Natural killer cell (primary cell): ENCODE measurements around the gene PNMA8B. TPM values are rescaled to one million over a fixed set of nuclear protein-coding genes. Genes with fewer than 3 reads are reported as not detected.

Source experiments
- ATAC-seq, 3 donors: fragments of 150-1000 bp in 2 of 3; fragments of 200-7000 bp in 1 of 3; cut with Tn5 transposase; 1 replicate in 1 of 3; 2 replicates in 2 of 3; pipeline ENCODE4 v1.10.0; 2021; ENCODE audit warnings: mild to moderate bottlenecking in 2 of 3, moderate library complexity in 2 of 3
- DNase-seq, 2 donors: peaks; one replicate each; pipeline versions ENCODE4 v3.0.0 to v3.0.0-alpha.2; 2013 to 2021; ENCODE audit warnings: mixed read lengths in 1 of 2
- H3K27ac ChIP-seq: one replicate; pipeline ENCODE4 v1.5.1; 2013; ENCODE audit warnings: mild to moderate bottlenecking, low read length
- H3K27me3 ChIP-seq: one replicate; pipeline ENCODE4 v1.6.1; 2013; ENCODE audit warnings: low read length; ENCODE audit not compliant: control insufficient read depth, insufficient read depth
- H3K36me3 ChIP-seq: one replicate; pipeline ENCODE4 v1.6.1; 2013; ENCODE audit warnings: low read length; ENCODE audit not compliant: control insufficient read depth, insufficient read depth
- H3K4me1 ChIP-seq: one replicate; pipeline ENCODE4 v1.6.1; 2013; ENCODE audit warnings: low read length; ENCODE audit not compliant: control insufficient read depth, insufficient read depth
- H3K4me3 ChIP-seq: one replicate; pipeline ENCODE4 v1.5.1; 2013; ENCODE audit warnings: low read length
- H3K9me3 ChIP-seq: one replicate; pipeline ENCODE4 v1.6.1; 2013; ENCODE audit warnings: low read length; ENCODE audit not compliant: control insufficient read depth, insufficient read depth
- H3K27ac Mint-ChIP-seq, 2 donors: one replicate each; pipeline ENCODE4 v1.8.0; 2022; ENCODE audit warnings: mild to moderate bottlenecking in 2 of 2, mixed read lengths in 2 of 2, moderate library complexity in 1 of 2
- H3K27me3 Mint-ChIP-seq, 2 donors: one replicate each; pipeline ENCODE4 v1.8.0; 2022; ENCODE audit warnings: low read depth in 2 of 2, mixed read lengths in 2 of 2
- H3K36me3 Mint-ChIP-seq: one replicate; pipeline ENCODE4 v1.8.0; 2022; ENCODE audit warnings: mixed read lengths
- H3K4me1 Mint-ChIP-seq, 2 donors: one replicate each; pipeline ENCODE4 v1.8.0; 2022; ENCODE audit warnings: mixed read lengths in 2 of 2
- H3K4me3 Mint-ChIP-seq: one replicate; pipeline ENCODE4 v1.8.0; 2022; ENCODE audit warnings: mild to moderate bottlenecking, moderate library complexity, mixed read lengths
- H3K9me3 Mint-ChIP-seq, 2 donors: one replicate each; pipeline ENCODE4 v1.8.0; 2022; ENCODE audit warnings: mixed read lengths in 2 of 2
- WGBS: methylation state at CpG from one replicate; pipeline ENCODE4 v1.1.7; 2013; ENCODE audit warnings: missing lambda C conversion rate; ENCODE audit not compliant: insufficient coverage; 5-methylcytosine and 5-hydroxymethylcytosine counted together
- intact Hi-C: fragments of 100-400 bp; cut with micrococcal nuclease; formaldehyde crosslinking; loops from one replicate; pipeline ENCODE4 v1.14.2; 2022
- total RNA-seq, 4 donors: library from RNA; stranded (reverse); fragments of 120-200 nt in 1 of 4; gene quantifications; one replicate each; pipeline versions ENCODE4 v1.2.3 to v1.2.4, GENCODE V29; 2013 to 2022
- TF ChIP-seq, protein P1 (sequence below): fragments of 200-600 bp; IDR thresholded peaks from one replicate; pipeline ENCODE4 v1.8.0; 2022; ENCODE audit warnings: antibody characterized with exemption

The PNMA8B gene
- total RNA-seq, result under 1 TPM in 2 of 3 donors, not detected in 1; 0.08 to 0.09 TPM
- total RNA-seq (2013), result 0.05 TPM

GRCh38 chr19:46495786-46496099, at the start of gene PNMA8B:
TSS of gene PNMA8B (minus strand) at chr19:46495867. CDS start at chr19:46495465, 402 bp downstream.
- H3K4me3 ChIP-seq, result no peak within 1 kb of the TSS
- H3K4me1 ChIP-seq, result no peaks in the 10 kb centered on the region
- Mint-ChIP-seq H3K36me3 (no peaks in the 10 kb centered on the region), H3K27me3 (peaks cover 41 to 50% of the 10 kb centered on the region in 2 donors), H3K4me1 (peaks cover 0 to 11% of the 10 kb centered on the region in 2 donors), H3K27ac (no peak within 1 kb of the TSS), H3K9me3 (no peaks in the 10 kb centered on the region), H3K4me3 (no peak within 1 kb of the TSS)
- ATAC-seq (no peak), DNase-seq (peak in 1 of 2 donors; percentile 72)
- no peak within 1 kb of the TSS for H3K27ac ChIP-seq
- no peaks in the 10 kb centered on the region for H3K9me3 ChIP-seq
- WGBS, result 11% methylated on average over 29 of the region's 29 CpGs
- intact Hi-C loops, result no loop called here
- peaks cover 35% of the 10 kb centered on the region for H3K27me3 ChIP-seq
- TF ChIP-seq, protein P1, sequence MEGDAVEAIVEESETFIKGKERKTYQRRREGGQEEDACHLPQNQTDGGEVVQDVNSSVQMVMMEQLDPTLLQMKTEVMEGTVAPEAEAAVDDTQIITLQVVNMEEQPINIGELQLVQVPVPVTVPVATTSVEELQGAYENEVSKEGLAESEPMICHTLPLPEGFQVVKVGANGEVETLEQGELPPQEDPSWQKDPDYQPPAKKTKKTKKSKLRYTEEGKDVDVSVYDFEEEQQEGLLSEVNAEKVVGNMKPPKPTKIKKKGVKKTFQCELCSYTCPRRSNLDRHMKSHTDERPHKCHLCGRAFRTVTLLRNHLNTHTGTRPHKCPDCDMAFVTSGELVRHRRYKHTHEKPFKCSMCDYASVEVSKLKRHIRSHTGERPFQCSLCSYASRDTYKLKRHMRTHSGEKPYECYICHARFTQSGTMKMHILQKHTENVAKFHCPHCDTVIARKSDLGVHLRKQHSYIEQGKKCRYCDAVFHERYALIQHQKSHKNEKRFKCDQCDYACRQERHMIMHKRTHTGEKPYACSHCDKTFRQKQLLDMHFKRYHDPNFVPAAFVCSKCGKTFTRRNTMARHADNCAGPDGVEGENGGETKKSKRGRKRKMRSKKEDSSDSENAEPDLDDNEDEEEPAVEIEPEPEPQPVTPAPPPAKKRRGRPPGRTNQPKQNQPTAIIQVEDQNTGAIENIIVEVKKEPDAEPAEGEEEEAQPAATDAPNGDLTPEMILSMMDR, result no peak
- H3K36me3 ChIP-seq, result no peaks in the 10 kb centered on the region

DNA sequence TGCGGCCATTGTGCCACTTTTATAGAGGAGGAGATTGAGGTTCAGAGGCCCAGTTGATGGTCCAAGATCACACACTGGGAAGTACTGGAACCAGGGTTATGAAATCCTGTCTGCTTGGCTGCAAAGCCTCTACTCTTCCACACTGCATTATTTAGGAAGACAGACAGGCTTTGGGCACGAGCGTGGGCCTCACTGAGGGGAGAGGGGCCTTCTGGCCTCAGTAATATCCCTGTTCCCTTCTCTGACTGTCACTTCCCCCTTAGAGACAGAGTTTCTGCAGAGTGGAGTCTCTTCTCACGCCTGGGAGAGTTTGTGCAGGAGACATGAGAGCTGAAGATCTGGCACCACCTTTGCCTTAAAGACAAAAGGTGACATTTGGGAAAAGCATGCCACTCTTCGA, 49.0 kb upstream of the PNMA8B start:
- no peaks in the 10 kb centered on the region for H3K4me1 ChIP-seq
- 76% methylated on average over 5 of the region's 5 CpGs for WGBS
- TF ChIP-seq, protein P1, result no peak
- intact Hi-C loops, result no loop called here
- no peak for ATAC-seq
- no peak overlapping the region for H3K27ac ChIP-seq
- peaks cover 3 to 6% of the 10 kb centered on the region in 2 donors for H3K27me3 Mint-ChIP-seq
- no peaks in the 10 kb centered on the region for H3K9me3 ChIP-seq
- no peaks in the 10 kb centered on the region for H3K9me3 Mint-ChIP-seq
- H3K36me3 Mint-ChIP-seq, result no peaks in the 10 kb centered on the region
- peaks cover 0 to 9% of the 10 kb centered on the region in 2 donors for H3K4me1 Mint-ChIP-seq
- DNase-seq, result no peak
- H3K27ac Mint-ChIP-seq, result no peak overlapping the region
- no peak overlapping the region for H3K4me3 Mint-ChIP-seq
- H3K27me3 ChIP-seq, result no peaks in the 10 kb centered on the region
- H3K4me3 ChIP-seq, result no peak overlapping the region
- no peaks in the 10 kb centered on the region for H3K36me3 ChIP-seq

DNA sequence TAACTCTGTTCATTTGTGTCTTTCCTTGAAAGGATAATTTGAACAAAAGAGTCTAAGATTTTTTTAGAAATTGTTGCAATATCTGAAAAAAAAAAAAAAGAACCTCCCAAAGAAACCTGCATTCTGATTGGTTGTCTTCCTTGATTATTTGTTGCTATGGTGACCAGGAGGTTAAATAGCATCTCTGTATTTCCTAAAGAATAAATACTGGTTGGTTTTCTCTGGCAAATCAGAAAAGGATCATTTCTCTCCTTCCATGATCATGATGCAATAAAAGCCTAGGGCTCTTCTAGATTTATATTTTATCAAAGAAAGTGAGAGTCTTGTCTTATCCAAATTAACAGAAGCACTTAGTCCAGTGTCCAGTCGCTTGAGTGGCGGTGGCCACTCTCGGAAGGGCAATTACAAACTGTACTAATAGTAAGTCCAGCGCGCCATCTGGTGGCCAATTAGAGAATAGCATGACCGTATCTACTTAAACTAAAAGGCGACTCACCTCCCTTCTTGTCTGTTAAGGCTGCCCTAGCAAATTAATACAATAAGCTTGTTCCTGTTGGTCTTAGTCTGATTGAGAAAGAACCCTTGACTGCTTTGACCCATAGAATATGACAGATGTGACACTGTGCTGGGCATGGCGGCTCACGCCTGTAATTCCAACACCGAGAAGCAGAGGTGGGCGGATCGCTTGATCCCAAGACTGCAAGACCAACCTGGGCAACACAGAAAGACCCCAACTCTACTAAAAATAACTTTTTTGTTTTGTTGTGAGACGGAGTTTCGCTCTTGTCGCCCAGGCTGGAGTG, 47.0 kb upstream of the PNMA8B start:
- TF ChIP-seq, protein P1, result peak; percentile 99
- Mint-ChIP-seq H3K4me1 (peaks cover 1 to 9% of the 10 kb centered on the region in 2 donors), H3K9me3 (no peaks in the 10 kb centered on the region), H3K27me3 (peaks cover 5 to 12% of the 10 kb centered on the region in 2 donors), H3K4me3 (no peak overlapping the region), H3K36me3 (no peaks in the 10 kb centered on the region), H3K27ac (no peak overlapping the region)
- Histone ChIP-seq H3K9me3 (no peaks in the 10 kb centered on the region), H3K27ac (no peak overlapping the region), H3K27me3 (no peaks in the 10 kb centered on the region), H3K4me3 (no peak overlapping the region), H3K36me3 (no peaks in the 10 kb centered on the region), H3K4me1 (no peaks in the 10 kb centered on the region)
- WGBS, result 37% methylated on average over 15 of the region's 15 CpGs
- DNase-seq, result peak; percentile 73 to 88
- intact Hi-C loops, result loop anchor here (1.0 to 2.0 kb wide), 2 partner anchors 13 to 148 kb away; no protein-coding TSS in a partner anchor
- ATAC-seq, result peak; percentile 72 to 79 (median 74)
